Endodermal cell (in vitro differentiated cells): ENCODE measurements around the gene SLC12A6. TPM values are rescaled to one million over a fixed set of nuclear protein-coding genes. Genes with fewer than 3 reads are reported as not detected.
A peak's percentile ranks its signal among the peaks of the same experiment; 100 is the strongest.

Experiments
- DNase-seq: peaks from one replicate; pipeline ENCODE4 v3.0.0-alpha.2; 2017
- H3K27ac ChIP-seq: 2 replicates; pipeline ENCODE4 v1.5.1; 2013; ENCODE audit warnings: mild to moderate bottlenecking, low read depth, low read length, moderate library complexity
- H3K27me3 ChIP-seq: 2 replicates; pipeline ENCODE4 v1.6.1; 2013; ENCODE audit warnings: mild to moderate bottlenecking, low read length, moderate library complexity; ENCODE audit not compliant: insufficient read depth, control insufficient read depth, poor library complexity, severe bottlenecking
- H3K36me3 ChIP-seq: 2 replicates; pipeline ENCODE4 v1.7.0; 2013; ENCODE audit warnings: mild to moderate bottlenecking, low read length, moderate library complexity; ENCODE audit not compliant: control insufficient read depth, insufficient read depth
- H3K4me1 ChIP-seq: one replicate; pipeline ENCODE4 v1.7.0; 2013; ENCODE audit warnings: low read length; ENCODE audit not compliant: control insufficient read depth, insufficient read depth
- H3K4me3 ChIP-seq: 2 replicates; pipeline ENCODE4 v1.5.1; 2013; ENCODE audit warnings: mild to moderate bottlenecking, low read length, moderate library complexity
- H3K9ac ChIP-seq: 2 replicates; pipeline ENCODE4 v1.6.1; 2013; ENCODE audit warnings: mild to moderate bottlenecking, low read length, moderate library complexity; ENCODE audit not compliant: poor library complexity, severe bottlenecking; ENCODE audit errors: extremely low read depth
- H3K9me3 ChIP-seq: 2 replicates; pipeline ENCODE4 v1.6.1; 2013; ENCODE audit warnings: mild to moderate bottlenecking, low read length, moderate library complexity; ENCODE audit not compliant: control insufficient read depth
- H3K27ac Mint-ChIP-seq: 2 replicates; pipeline ENCODE4 v1.8.0; 2020; ENCODE audit warnings: mixed read lengths
- H3K27me3 Mint-ChIP-seq: 2 replicates; pipeline ENCODE4 v1.8.0; 2021; ENCODE audit warnings: mild to moderate bottlenecking, mixed read lengths; ENCODE audit not compliant: insufficient read depth
- H3K36me3 Mint-ChIP-seq: 2 replicates; pipeline ENCODE4 v1.8.0; 2020; ENCODE audit warnings: low read depth, mixed read lengths
- H3K4me1 Mint-ChIP-seq: 2 replicates; pipeline ENCODE4 v1.8.0; 2020; ENCODE audit warnings: mixed read lengths
- H3K4me3 Mint-ChIP-seq: 2 replicates; pipeline ENCODE4 v1.8.0; 2020; ENCODE audit warnings: mild to moderate bottlenecking, moderate library complexity, mixed read lengths
- H3K9me3 Mint-ChIP-seq: 2 replicates; pipeline ENCODE4 v1.8.0; 2020; ENCODE audit warnings: mild to moderate bottlenecking, mixed read lengths
- CTCF ChIP-seq: fragments of 200-600 bp; sonication (generic); conservative IDR thresholded peaks from 2 replicates; pipeline ENCODE4 v1.5.0; 2021; ENCODE audit warnings: antibody characterized with exemption, mild to moderate bottlenecking
- WGBS, 2 experiments: methylation state at CpG; one replicate each; pipeline versions ENCODE4 v1.1.5 to v1.1.7; 2013; ENCODE audit warnings: missing lambda C conversion rate in 2 of 2, mixed read lengths in 1 of 2; ENCODE audit not compliant: insufficient coverage in 1 of 2, insufficient read length in 1 of 2; 5-methylcytosine and 5-hydroxymethylcytosine counted together
- total RNA-seq, 2 donors: library from RNA; stranded (reverse); fragmentation: NEBNext Ultra II Directional in 1 of 2; extraction: Animal tissue kit (Norgen Biotek cat#: 25700) in 1 of 2; gene quantifications; 2 replicates in 1 of 2; 3 replicates in 1 of 2; pipeline ENCODE4 v1.2.1, GENCODE V29; 2021

Gene SLC12A6
- total RNA-seq, 2 donors from 2014 or later: 18.2 to 23.3 TPM

- Histone ChIP-seq H3K27me3 (no peaks in the 10 kb centered on the region), H3K9me3 (no peaks in the 10 kb centered on the region), H3K9ac (no peak overlapping the region), H3K4me3 (no peak overlapping the region), H3K27ac (no peak overlapping the region), H3K4me1 (no peaks in the 10 kb centered on the region), H3K36me3 (peaks cover 29% of the 10 kb centered on the region)
- 90 to 100% methylated on average over 4 to 6 of the region's 6 CpGs for WGBS, 2 experiments
- Mint-ChIP-seq H3K36me3 (peaks cover 42% of the 10 kb centered on the region), H3K27ac (no peak overlapping the region), H3K27me3 (no peaks in the 10 kb centered on the region), H3K4me1 (no peaks in the 10 kb centered on the region), H3K9me3 (no peaks in the 10 kb centered on the region), H3K4me3 (no peak overlapping the region)
- TF ChIP-seq CTCF: no peak
- no peak for DNase-seq
Measured at GRCh38 chr15:34233614-34234013, 104.0 kb downstream of the SLC12A6 start.

- no peak for DNase-seq
- Histone ChIP-seq H3K9me3 (no peaks in the 10 kb centered on the region), H3K27ac (peak overlapping the region; percentile 25), H3K27me3 (no peaks in the 10 kb centered on the region), H3K4me3 (peak overlapping the region; percentile 96), H3K36me3 (peaks cover 9% of the 10 kb centered on the region), H3K4me1 (no peaks in the 10 kb centered on the region), H3K9ac (peak overlapping the region; percentile 91)
- Mint-ChIP-seq H3K4me3 (peak overlapping the region; percentile 88), H3K27ac (peak overlapping the region; percentile 97), H3K27me3 (no peaks in the 10 kb centered on the region), H3K36me3 (peaks cover 20% of the 10 kb centered on the region), H3K4me1 (no peaks in the 10 kb centered on the region), H3K9me3 (no peaks in the 10 kb centered on the region)
- no peak for TF ChIP-seq CTCF
- WGBS, 2 experiments: 93 to 95% methylated on average over 13 to 24 of the region's 24 CpGs
Measured at GRCh38 chr15:34223904-34224596, 113.5 kb downstream of the SLC12A6 start.

GRCh38 chr15:34217587-34218225, 119.9 kb downstream of the SLC12A6 start:
- no peaks in the 10 kb centered on the region for H3K27me3 Mint-ChIP-seq
- no peak overlapping the region for H3K4me3 Mint-ChIP-seq
- no peaks in the 10 kb centered on the region for H3K36me3 ChIP-seq
- H3K36me3 Mint-ChIP-seq: no peaks in the 10 kb centered on the region
- H3K4me1 Mint-ChIP-seq: peaks cover 15% of the 10 kb centered on the region
- no peak overlapping the region for H3K9ac ChIP-seq
- no peak overlapping the region for H3K4me3 ChIP-seq
- H3K9me3 ChIP-seq: no peaks in the 10 kb centered on the region
- no peaks in the 10 kb centered on the region for H3K27me3 ChIP-seq
- H3K9me3 Mint-ChIP-seq: no peaks in the 10 kb centered on the region
- no peaks in the 10 kb centered on the region for H3K4me1 ChIP-seq
- whole genome bisulfite sequencing, 2 experiments: 91 to 93% methylated on average over 7 of the region's 7 CpGs
- no peak for TF ChIP-seq CTCF
- no peak overlapping the region for H3K27ac Mint-ChIP-seq
- DNase-seq: no peak
- no peak overlapping the region for H3K27ac ChIP-seq
